Head of caudate nucleus (tissue), 42 donors: ENCODE results near the gene NUDT14.
A peak's percentile ranks its signal among the peaks of the same experiment; 100 is the strongest.

ENCODE experiments used
- DNase-seq, 42 donors: peaks; one replicate each; pipeline versions ENCODE4 v3.0.0 to v3.0.0-alpha.2; 2020 to 2021; ENCODE audit warnings: mixed read lengths in 7 of 42
- intact Hi-C: fragments of 100-400 bp; cut with DNase I; formaldehyde crosslinking; loops from one replicate; pipeline ENCODE4 v1.15.0; 2022

Gene NUDT14

DNA sequence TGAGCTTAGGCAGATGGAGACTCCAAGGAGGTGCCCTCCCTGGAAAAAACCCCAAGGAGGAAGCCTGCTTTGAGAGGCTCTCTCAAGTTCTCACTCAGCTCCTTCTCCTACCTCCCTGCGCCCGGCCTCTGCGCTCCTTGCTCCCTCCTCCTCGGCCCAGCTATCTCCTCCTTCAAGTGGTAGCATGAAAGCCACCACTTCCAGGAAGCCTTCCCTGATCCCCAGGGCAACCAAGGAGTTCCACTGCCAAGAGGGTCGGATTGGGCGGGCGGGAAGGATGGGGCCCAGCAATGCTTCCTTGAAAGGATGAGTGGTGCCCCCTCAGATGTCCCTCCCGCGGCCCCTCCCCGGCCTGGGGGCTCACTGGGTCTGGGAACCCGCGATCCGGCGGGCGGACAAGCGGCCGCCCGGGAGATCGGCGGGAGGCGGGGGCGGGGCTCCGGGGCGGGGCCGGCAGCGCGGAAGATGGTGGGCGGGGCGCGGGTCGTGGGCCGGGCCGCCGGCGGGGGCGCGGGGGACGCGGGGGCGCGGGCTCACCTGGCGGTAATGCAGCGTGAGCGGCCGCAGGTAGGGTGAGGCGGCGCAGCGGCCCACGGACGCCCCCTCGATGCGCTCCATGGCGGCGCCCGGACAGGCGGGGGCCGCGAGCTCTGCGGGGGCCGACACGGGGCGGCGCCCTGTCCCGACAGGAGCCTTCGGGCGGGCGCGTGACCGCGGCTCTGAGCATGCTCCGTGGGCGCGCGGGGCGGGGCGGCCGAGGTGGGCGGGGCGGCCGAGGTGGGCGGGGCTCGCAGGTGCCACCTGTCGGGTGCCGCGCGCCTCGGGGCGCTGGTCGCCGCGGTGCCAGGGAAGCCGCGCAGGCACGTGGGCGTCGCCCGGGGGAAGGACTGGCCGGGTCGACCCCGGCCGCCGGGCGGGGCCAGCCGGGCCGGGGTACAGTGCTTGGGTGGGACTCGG is at the start of gene NUDT14:
NUDT14 (minus strand) TSS at position 721 of the 957 bp plus-strand sequence; CDS start at position 618, 103 bp downstream.
- intact Hi-C loops = no loop called here
- peak in 37 of 42 donors; percentile 43 to 84 (median 68) for DNase-seq

- intact Hi-C loops = no loop called here
- DNase-seq = no peak
These were observed 48.1 kb upstream of the NUDT14 start for GRCh38 chr14:105229099-105229655.

- DNase-seq = no peak
- intact Hi-C loops = no loop called here
These were observed 47.5 kb upstream of the NUDT14 start for GRCh38 chr14:105228562-105228961.

- intact Hi-C loops = no loop called here
- DNase-seq = no peak
These were observed 46.2 kb upstream of the NUDT14 start for GRCh38 chr14:105227346-105227745.

GRCh38 chr14:105226198-105226597 is 45.1 kb upstream of the NUDT14 start:
- no peak for DNase-seq
- intact Hi-C loops = no loop called here

GRCh38 chr14:105224845-105225570 is 43.9 kb upstream of the NUDT14 start:
- intact Hi-C loops = no loop called here
- DNase-seq = no peak

DNA sequence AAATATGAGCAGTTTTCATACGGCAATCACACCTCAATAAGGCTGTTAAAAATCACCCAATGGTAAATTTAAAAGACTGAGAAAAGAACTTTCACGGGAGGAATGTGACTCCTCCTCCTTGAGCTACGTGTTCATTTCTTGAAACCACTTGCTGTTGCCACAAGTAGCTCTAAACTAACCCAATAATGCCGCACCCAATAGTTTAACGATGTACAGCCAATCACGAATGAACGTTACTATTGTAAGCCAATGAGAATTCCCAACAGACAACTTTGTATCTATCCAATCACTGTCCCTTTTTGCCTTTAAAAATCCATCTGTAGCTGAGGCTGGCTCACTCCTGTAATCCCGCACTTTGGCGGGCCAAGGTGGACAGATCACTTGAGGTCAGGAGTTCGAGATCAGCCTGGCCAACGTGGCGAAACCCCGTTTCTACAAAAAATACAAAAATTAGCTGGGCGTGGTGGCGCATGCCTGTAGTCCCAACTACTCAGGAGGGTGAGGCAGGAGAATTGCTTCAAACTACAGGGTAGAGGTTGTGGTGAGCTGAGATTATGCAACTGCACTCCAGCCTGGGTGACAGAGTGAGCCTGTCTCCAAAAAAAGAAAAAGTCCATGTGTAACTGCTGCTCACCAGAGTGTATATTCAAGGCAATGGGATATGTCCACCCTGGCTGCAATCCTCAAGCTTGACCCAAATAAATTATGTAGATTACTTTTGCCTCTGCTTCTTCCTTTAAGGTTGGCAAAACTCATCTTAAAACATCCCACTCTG is 42.8 kb upstream of the NUDT14 start:
- no peak for DNase-seq
- intact Hi-C loops = no loop called here

DNA sequence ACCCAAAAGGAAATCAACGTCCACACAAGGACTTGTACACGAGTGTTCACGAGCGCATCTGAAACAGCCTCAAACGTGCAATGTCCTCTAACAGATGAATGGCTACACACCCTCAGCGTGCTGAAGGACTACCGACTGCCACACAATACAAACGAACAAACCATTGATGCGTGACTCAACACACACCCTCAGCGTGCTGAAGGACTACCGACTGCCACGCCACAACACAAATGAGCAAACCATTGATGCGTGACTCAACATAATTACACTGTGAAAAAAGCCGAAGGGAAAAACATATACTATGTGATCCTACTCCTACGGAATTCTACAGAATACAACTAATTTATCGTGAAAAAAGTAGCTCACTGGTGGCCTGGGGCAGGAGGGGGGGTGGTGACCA is 42.1 kb upstream of the NUDT14 start:
- no peak for DNase-seq

DNA sequence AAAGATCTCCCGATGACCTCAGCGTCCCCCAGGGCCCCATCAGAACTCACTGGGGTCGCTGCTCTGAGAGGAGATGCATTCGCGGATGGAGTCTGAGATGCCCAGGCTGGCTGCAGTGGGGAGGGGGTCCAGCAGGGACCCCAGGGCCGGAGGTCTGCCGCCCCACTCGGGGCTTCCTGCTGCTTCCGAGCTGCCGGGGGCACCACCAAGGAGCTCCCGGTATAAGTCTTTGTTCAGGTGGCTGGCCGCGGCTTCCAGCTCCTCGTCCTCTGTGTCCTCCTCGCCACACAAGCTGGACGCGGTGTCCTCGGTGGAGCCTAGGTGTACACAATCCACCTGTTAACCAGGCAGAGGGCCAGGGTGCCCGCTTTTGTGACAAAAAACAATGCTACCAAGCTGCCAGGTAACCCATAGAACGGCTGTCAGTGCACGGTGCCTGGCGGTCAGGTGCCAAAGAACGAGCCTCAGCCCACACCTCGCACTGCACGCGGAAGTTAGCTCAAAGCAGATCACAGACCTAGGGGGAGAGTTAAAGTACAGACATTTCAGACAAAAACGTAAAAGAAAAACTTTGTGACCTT is 40.6 kb upstream of the NUDT14 start:
- intact Hi-C loops = no loop called here
- DNase-seq = no peak

More for the DNA sequence above, 42.1 kb upstream of the NUDT14 start:
- intact Hi-C loops = no loop called here

- DNase-seq = no peak
- intact Hi-C loops = no loop called here
These were observed 39.8 kb upstream of the NUDT14 start for GRCh38 chr14:105220699-105221597.

DNA sequence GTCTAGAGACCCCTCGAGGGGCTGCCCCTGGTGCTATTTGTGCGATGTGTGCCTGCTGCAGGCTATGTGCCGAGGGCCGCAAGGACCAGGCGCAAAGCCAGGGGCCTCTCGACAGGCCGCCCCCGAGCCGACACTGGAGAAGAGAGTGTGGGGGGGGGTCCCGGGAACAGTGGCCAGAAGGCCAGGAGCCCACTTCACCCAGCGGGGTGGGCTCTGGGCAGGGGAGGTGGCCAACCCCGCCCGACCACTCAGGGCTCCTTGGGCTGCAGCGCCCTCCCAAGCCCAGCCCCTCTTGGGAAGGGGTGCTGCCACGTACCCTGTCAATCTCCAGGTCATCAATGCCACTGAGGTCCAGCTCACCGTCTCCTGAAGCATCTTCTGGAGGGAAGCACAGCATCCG is 38.6 kb upstream of the NUDT14 start:
- intact Hi-C loops = no loop called here
- DNase-seq = no peak

DNA sequence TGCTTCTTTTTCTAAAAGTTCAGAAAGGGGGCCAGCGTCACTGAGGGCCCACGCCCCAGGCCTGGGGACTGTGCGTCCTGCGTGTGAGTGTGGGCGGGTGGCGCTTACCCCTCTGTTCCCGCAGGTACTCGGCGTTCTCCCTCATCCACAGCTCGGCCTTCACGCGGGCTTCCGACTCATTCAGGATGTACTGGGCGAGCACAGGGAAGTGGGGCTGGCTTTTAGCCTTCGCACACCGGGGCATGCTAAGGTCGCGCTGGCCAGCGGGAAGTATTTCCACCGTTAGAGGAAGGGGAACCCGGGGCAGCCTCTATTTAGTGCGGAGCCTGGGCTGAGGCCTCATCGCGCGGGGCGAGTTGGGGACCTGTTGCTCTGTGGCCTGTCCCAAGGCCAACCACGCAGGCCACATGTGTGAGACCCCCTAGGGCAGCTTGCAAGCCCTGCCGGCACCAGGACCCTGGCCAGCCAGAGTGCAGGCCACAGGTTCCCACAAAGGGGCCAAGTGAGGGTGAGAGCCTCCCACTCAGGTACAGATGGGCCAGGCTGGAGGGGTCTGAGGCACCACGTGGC is 38.0 kb upstream of the NUDT14 start:
- DNase-seq = no peak
- intact Hi-C loops = no loop called here

DNA sequence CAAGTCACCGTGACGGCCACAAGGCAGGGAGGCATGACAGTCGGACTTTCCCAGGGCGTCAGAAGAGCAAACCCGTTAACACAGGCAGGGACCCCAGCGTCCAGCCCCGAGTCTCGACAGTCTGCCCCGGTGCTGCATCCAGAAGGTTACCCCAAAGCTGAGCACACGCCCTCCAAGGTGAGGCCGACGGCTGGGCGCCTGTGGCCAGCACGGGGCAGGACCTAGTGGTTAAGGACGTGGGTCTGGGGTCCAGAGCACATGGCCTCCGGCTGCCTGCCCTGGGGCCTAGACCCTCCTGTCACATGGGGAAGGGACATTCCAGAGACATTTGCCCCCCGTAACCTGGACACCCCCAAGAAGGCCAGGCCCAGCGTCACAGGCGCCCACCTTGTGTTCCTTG is 37.5 kb upstream of the NUDT14 start:
- no peak for DNase-seq
- intact Hi-C loops = no loop called here

DNA sequence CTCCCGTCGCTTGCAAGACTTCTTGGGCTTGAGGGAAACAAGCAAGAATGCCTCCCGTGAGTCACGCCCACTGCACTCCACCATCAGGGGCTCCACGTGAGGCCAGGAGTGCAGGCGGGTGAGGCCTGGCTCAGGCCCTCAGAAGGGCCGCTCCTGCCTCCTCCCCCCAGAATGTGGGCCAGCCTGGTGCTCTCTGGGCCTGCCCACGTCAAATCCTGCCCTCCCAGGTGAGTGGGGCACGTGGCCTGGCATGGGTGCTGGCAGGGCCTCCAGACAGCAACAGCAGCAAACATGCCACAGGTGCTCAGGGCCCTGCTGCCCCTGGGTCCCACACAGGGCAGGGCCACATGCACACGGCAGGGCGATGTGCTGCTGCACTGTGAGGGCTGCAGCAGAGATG is 36.7 kb upstream of the NUDT14 start:
- no peak for DNase-seq
- intact Hi-C loops = no loop called here

DNA sequence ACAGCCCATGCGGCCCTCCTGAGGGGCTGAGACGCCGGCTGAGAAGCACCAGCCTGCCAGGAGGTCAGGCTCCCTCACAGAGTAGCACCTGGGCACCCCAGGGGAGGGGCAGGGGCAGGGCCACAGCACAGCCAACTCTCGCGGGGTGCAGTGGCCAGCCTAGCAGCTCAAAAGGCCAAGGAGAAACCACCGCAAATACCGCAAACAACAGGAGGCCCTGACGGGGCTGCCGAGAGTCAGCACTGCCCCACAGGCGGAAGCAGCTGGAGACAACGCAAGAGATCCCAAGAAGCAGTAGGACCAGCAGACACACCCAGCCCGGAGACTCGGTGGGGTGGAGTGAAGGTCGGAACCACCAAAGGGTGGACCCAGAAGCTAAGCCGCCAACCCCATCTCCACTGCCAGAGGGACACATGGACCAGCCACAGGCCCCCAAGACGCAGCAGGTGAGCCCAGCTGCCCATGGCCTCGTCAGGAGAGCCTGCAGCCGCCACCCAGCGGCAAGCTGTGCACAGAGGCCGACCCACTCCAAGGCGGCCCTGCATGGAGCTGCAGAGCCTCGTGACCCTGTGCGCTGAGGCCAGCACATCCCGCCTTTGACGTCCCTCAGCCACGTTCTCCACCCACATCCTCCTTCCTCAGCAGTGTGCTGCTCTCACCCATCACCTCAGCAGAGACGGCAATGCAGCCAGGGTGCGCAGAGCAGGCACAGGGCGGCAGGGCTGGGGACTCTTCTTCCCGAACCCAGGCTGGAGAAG is 35.6 kb upstream of the NUDT14 start:
- intact Hi-C loops = no loop called here
- DNase-seq = peak in 8 of 42 donors; percentile 27 to 59 (median 50)

GRCh38 chr14:105215602-105216001 is 34.5 kb upstream of the NUDT14 start:
- intact Hi-C loops = no loop called here
- no peak for DNase-seq
